ENCODE results near the gene FGR.
A peak's percentile ranks its signal among the peaks of the same experiment; 100 is the strongest.

Gene FGR

DNA sequence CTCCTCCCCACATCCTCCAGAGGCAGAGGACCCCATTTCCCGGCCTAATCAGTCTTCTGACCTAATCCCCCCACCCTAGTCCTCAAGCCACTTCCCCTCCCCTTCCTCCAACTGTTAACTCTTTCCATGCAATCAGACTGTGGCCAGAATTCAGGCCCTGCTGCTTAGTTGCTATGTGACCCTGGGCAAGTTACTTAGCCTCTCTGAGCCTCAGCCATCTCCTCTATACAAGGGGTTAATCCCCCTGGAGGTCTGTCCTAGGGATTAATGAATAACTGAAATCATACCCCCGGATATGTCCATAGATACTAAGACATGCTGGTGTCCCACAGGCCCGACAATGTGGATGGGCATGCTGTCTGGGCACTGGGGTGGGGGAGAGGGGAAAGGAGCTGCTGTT is 49.3 kb downstream of the FGR start:
- DNase-seq = no peak

DNA sequence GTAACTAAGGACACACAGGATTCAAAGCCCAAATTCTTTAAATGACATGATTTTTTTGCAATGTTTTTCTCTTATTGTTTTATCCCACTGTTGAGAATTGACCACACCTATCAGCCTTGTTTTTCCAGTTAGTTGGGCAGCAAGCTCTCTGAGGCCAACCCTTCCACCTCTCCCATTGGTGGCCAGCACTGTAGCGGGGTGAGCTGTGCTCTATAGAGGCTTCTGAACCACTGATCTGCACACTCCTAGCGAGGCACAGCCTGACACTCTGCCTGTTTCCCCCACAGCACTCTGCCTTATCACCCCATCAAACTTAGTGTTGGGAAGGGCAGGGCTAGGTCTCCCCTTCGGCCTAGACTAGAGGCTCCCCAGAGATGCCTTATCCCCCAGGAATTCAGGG is 50.5 kb downstream of the FGR start:
- DNase-seq = no peak

DNA sequence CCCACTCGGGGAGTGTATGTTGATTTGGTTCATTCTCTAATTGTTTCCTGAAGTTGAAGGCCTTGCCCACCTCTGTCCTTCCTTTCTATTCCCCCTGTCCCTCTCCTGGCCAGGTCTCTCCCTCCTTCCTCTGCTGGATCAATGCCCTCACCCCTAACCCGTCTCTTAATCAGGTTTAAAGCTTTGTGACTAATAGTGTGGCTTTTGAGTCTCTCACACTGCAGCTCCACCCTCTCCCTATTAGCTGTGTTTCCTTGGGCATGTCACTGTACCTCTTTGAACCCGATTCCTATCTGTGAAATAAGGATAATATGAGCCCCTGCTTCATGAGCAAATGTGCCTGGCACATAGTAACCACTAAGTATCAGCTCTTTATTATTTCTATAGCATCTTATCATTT is 51.5 kb downstream of the FGR start:
- no peak for DNase-seq

DNA sequence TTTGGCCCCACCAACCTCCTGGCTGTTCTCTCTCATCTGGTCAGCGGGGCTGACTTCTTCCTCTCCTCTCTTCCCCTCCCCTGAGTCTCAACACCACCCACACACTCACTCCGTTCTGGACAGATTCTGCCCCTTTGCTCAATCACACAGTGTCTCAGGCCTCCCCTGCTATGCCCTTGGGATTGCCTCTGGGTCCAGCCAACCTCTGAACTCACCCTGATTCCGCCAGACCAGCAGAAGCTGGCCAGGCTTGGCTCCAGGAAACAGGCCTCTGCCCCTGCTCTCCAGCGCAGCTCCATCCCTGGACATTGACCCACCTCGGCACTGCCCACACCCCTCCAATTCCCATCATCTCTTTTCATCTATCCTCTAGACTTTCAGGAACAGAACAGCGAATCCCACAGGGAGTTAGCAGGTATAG is 53.2 kb downstream of the FGR start:
- DNase-seq = no peak

DNA sequence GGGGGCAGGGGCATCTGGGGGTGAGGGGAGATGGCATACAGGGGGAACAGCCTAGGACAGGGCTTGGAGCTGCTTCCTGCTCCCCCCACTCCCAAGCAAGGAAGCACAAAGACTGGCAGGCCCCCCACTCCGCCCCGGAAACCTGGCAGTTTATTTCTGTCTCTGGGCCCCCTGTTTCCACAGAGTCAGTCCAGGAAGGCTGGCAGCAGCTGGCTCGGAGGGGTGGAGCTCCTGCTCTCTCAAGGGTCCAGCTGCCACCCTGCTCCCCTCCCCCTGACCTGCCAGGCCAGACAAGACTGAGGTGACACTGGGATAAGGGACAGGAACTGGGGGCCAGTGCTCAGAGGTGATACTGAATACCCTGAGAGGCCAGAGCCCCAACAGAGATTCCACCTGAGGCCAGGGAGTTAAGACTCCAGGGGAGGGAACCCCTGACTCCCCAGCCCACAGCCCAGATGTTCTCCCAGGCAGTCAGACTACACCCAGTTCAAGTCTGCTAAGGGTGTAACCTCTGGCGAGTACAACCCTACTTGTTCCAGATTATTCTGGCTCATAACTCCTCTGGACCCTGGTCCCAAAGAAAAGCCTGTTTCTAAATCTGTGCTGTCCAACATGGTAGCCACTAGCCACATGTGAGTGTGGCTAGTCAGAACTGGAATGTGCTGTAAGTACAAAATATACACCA is 57.3 kb downstream of the FGR start:
- DNase-seq = peak in 1 of 2 donors; percentile 27

DNA sequence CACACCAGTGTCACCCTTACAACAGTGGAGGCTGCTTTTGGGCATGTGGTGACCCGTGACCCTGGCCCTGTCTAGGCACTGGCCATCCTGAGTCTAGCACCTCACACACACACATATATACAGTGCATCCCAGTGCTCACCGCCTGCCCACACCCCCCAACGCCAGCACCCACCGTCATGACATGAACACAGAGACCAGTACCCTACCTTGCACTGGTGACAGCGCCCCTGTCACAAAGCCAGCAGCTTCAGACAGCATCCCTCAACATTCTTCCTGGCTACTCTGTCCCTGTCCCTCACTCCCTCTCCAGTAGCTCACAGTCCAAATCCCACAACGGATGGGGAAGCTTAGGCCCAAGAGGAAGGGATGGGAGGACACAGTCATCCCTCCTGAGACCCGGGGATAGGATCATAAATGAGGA is 58.2 kb downstream of the FGR start:
- no peak for DNase-seq

DNA sequence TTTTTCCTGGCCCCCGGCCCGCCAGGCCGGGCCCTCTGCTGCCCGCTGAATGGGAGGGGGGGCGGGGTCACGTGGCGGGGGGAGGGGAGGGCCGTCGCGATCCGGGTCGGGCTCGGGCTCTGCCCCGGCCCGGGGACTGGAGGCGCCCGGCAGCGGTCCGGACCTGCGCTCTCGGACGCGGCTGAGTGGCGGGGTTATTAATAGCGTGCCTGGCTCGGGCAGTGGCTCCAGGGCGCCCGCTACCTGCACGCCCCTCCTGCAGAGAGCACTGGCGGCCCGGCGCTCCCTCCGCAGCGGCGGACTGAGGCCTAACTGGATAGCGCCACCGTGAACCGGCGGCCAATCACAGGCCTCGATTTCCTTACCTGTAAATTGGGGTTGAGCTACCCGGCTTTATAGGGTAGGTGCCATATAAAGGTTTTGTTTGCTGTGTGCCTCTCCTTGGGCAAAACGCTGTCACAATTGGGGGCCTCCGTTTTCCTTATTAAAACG is 59.1 kb downstream of the FGR start:
- no peak for DNase-seq

DNA sequence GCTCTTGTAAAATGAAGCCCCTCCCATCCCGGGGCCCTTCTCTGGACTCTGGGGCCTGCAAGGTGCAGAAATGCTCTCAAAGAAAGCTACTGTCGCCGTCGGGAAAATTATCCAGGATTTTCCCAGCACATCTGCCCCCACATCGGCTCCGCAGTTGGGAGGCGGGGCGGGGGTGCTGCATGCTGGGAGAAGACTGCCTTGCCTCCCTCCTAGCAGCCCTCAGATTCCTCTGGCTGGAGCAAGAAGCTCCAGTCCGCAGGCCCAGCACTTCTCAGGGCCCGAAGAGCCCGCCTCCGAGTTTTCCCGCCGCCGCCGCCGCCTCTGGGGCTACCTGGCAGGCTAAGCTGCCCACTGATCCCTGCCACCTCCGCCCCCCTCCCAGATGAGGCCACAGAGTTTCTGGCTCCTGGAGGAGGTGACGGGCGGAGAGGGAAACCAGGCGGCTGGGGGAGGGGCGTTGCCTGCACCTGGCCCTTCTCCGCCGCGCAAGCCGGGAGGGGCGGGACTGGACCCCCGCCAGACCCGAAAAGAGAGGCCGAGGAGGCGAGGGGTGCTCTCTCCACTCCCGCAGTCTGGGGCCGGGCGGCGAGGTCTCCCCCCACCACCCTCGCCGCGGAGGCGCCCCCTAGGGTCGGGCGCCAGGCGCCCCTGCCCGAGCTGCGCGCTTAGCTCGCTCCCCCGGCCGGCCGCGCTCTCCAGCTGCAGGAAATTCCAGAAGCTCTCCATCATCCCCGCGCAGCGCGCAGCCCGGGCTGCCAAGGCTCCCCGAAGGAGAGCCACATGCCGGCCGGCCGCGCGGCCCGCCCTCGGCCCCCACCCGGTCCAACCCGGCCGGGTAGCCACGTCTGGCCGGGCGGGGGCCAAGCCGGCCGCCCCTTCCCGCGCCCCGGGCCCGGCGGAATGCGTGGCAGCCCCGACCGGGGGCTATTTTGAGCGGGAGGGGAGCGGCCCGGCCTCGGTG is 59.8 kb downstream of the FGR start:
- no peak for DNase-seq

DNA sequence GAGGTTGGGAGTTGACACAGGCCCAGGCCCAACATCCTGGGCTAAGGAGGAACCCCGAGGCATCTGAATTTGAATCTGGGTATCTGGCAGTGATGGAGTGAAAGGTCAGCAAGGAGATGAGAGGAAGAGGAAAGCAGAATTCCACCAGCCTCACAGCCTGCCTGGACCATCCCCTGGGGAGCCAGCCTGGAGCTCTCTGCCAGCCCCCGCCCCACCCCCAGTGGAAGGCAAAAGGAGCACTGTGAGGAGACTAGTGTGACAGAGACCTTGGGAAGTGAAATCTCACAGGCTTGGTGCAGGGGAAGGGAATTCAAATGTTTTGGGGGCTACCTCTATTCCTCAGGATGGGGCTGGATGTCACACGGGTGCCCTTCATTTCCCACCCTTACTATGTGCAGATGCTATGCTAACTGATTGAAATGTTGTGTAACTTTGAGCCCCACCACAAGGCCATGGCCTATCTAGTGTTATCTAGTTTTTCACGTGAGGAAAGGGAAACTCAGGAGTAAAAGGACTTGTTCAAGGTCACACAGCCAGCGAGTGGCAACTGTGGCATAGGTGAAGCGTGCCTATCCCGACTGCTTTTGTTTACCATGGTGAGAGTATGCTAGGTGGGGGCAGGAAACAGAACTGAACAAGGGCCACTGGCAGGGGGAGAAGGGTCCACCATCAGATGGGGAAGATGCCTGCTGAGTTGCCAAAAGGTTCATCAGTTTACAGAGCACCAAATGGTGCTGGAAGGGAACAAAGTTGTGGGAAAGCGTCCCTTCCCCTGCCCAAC is 60.8 kb downstream of the FGR start:
- DNase-seq = no peak

DNA sequence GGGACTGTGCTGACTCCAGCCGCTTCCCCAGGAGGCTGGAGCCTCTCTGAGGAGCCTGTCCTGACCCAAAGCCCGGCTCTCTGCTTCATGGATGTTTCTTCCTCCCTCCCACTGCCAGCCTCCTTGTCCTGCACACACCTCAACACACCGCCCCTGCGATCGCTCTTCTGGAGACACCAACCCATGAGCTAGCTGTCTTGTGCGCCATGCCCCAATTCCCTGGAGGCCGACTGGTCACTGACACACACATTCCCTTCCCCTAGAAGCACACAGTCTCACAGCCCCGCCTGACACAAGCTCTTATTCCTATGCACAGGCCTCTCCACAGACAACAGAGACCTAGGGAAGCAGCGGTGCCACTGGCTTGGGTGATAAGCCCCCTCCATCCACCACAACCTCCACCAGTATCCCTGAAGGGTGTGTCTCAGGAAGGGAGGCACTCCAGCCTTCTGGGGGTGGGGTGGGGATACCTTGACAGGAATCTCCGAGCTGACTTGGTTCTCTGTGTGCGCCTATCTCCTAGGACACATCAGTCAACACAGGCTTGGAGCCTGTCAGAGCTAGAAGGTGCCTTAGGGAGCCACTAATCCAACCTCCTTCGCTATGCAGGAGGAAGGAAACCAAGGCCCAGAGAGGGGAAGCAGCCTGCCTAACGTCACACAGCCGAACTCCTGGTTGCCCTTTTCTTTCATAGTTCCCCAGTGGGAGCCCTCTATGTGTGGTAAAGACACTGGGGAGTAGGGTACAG is 62.1 kb downstream of the FGR start:
- DNase-seq = no peak

DNA sequence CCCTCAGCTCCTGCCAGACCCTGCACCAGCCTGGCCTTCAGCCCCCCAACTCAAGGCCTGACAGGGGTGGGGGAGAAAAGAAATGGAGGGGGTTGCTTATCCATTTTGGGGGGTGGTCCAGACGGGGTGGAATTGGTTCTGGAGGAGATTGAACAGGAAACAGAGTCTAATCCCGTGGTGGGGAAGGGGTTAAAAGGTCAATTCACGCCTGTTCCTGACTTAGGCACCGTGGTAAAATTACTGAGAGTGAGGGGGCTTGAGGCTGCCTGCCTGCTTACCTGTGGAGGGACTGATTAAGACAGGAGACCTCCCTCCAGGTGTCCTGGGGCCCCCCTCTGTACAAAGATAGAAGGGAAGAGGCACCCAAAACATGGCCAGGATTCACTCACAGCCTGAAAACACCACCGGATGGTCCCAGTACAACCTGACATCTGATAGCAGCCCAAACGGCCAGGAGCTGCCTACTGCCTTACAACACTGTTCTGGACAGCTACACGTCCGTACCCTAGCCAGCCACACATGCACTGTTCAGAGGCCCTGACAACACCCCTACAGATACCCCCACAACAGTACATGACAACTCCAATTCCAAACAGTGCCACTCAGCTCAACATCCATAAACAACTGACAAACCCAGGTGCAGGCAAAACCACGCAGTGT is 62.8 kb downstream of the FGR start:
- no peak for DNase-seq

DNA sequence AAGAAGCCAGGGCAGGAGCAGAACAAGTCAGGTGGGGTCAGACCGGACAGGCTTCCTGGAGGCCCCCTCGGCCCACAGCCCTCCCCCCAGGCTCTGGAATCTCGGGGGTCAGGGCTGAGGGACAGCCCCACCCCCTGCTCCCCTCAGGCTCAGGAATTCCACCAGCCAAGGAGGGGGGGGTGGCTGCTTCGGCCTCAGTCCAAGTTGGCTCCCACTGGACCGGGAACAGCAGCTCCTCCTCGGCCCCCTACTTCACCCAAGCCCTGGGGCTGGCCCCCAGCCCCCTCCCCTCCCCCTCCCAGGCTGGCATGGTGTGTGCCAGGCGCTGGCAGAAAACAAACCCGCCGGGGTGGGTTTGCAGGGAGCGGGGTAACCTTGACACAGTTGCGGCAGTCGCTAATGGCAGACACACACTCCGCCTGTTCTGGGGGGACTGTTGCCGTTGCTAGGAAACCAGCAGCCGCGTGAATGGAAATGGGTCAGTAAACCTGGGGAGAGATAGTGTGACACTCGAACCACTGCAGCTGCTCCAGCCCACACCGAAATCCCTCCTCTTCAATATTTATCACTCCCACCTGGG is 63.5 kb downstream of the FGR start:
- no peak for DNase-seq

DNA sequence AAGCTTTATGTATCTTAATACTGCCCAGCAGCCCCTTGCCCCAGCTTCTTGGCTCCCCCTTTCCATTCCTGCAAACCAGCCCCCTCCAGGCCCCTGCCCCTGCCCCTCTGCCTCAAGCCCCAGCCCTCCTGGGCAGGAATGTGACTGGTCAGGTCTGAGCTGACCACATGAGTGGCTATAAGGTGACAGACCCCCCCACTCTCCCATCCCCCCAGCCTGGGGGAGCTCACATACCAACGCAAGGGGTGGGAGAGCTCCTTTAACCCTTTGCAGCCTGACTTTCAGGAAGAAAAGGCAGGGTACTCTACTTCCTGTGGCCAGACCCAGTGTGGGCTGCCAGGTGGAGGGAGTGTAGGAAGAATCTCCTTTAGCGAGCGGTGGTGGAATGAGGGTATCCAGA is 64.2 kb downstream of the FGR start:
- DNase-seq = no peak

DNA sequence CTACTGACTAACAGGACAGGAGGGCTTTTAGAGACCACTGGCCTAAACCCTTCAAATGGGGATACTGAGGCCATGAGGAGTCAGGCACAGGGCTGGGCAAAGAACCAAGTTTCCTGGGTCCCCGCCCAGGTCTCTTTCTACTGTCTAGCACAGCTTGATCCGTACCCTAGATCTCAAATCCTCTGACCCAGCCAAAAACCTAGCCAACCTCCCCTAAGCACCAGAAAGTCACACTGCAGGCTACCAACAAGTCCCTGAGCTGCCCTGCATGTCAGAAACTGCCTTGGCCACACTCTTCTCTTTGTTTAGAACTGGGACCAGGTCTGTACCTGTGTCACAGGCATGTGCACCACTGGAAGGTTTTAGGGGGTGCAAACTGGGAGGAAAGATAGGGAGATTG is 64.6 kb downstream of the FGR start:
- DNase-seq = no peak

DNA sequence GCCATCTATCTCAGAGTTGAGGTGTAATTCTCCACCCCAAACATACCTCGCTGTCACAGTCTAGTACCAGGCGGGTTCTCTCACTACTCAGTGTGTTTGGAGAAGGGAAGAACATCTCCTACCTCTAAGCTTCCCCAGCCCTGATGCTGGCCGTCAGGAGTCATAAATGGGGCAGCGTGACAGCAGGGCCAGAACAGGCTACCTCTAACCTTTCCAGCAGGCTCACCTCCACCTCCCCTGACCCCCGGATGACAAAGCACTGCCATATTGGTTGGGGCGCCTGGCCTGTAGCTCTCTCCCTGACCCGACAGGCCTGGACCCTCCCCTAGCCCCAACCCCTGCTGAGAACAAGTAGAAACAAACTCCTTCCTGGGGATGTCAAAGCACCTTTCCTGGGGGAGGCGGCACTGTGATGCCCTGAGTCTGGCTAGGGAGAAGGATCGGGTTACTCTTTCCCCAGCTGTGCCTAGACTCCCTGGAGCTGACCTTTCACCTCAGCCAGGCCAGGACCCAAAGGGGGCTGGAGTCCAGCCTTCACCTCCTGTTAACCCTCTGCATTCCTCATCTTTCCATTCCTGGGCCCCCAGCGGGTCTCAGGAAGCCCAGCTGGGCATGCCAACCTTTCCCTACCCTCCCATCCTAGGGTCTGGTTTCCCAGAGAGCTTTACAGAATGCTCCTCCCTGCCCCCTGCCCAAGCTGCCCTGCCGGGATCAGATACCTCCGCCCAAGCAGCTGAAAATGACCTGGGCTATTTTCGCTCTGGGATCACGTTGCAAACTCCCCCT is 65.3 kb downstream of the FGR start:
- DNase-seq = no peak

DNA sequence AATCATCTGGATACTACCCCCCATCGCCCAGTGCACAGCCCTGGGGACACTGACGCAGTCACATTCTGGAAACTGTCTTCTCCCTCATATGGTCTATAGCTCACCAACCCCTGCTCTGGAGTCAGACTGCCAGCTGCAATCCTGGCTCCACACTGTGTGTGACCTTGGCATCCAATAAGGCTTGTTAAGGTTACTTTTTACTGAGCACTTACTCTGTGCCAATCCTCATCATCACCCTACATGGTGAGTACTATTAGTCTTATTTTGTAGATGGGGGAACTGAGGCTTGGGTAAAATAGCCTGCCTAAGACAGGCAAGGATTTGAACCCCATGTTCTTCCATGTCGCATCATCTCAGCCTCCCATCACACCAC is 65.9 kb downstream of the FGR start:
- DNase-seq = no peak

DNA sequence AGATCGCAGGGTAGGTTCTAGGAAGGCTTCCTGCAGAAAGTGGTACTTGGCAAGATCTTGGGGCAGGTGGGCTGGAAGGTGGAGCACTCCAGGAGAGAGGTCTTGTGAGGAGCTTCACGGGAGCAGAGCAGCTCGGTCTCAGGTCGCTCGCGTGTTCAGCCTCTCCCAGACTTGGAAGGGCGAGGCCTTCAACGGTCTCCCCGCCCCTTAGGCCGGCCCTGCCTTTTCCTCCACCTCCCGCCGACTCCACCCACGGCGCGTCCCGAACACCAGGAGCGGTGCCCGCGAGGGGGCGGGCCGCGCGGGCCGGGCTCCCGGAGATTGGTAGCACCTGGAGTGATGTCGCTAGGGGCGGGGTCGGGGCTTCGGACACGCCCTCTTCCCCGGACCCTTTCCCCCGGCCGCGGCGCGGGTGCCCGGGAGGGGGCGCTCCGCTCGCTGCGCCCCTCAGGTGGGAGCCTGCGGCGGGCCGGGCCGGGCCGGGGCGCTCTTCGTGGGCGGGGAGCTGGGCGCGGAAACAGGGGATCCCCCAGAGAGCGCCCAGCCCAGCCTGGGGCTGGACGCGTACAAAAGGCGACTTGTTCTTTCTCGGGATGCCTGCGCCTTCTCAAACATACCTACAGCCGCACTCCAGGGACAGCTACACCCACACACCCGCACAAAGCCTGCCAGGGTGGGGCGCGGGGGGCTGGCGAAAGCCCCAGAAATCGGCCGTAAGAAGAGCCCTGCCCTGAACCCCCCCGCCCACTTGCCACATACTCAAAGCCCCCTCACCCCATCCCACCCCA is 66.5 kb downstream of the FGR start:
- peak; percentile 72 to 84 for DNase-seq

DNA sequence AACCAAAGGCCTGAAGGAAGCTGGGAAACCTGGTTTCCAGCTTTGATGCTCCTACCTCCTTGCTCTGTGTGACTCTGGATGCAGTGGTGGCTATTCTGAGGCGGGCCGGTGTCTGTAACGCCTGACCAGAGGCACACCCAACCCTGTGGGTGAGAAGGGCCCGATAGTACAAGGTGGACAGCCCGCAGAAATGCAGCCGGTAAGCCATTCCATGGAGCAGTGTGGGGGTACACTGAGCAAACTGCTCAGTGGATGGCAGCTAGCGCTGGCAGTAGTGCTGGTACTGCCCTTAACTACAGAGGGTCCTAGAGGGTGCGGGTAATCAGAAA is 67.0 kb downstream of the FGR start:
- DNase-seq = no peak

DNA sequence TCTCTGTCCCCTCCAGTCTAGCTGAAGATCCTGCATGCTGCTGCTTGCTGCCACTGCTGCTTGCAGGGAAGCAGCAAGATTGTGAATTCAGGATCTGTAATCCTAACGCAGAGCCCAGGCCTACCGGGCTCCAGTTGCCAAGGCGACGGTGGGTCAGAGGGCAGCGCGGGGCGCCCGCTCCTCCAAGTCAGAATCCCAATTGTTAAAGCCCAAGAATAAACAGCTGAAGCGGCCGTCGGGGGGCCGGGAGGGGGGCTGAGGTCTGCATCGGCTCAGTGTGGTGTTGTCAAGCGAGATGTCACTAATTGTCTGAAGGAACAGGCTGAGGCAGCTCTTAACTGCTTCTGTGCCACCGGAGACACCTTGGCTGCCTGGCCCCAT is 67.8 kb downstream of the FGR start:
- no peak for DNase-seq

DNA sequence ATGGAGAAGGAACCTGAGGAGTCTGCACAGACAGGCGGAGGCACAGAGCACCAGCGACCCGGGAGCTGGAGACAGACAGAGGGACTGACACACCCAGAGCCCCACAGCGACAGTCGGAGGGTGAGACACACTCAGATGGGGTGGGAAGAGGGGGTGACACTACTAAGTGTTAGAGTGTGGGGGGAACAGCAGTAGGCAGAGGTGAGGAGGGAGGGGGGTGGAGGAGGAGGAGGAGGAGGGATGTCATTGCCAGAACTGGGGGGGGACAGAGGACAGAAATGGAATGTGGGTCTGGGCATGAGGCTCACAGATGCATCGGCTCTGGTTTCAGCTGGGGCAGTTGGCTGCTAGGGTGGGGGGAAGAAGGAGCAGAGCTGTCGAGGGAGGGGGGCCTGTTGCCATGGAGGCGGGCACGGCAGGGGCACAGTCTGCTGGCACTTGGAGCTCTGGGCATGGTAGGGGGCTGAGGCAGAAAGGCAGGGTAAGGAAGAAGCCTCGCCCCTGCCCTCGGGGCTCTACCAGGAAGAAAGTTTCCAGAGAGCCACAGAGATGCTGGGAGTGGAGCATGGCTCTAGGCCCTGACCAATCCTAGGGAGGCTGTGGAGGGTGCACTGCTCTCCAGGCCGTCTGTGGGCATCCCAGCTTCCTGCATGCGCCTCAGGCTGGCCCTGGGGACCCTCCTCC is 68.4 kb downstream of the FGR start:
- no peak for DNase-seq
